HL-60 (cell line): ENCODE results near the gene UBE2L6.

ENCODE experiments used
- DNase-seq, 2 experiments: peaks; one replicate each; pipeline ENCODE4 v3.0.0-alpha.2; 2010 to 2020; ENCODE audit warnings: low read depth in 1 of 2, low spot score in 1 of 2
- H3K27ac ChIP-seq: fragments of 250-450 bp; sonication (Bioruptor Pico); replicated peaks from 2 replicates; pipeline ENCODE4 v1.5.1; 2020; ENCODE audit warnings: mild to moderate bottlenecking, moderate library complexity
- H3K27me3 ChIP-seq: fragments of 250-450 bp; sonication (Bioruptor Pico); 2 replicates; pipeline ENCODE4 v1.5.1; 2021; ENCODE audit warnings: mild to moderate bottlenecking, moderate library complexity; ENCODE audit not compliant: insufficient read depth, poor library complexity, severe bottlenecking
- H3K4me3 ChIP-seq: replicated peaks from 2 replicates; pipeline ENCODE4 v1.5.1; 2011; ENCODE audit warnings: mild to moderate bottlenecking, control low read depth, low read length; ENCODE audit not compliant: insufficient read depth
- GABPA ChIP-seq: IDR thresholded peaks from 2 replicates; pipeline ENCODE4 v1.6.1; 2012; ENCODE audit warnings: low read depth
- POLR2AphosphoS5 ChIP-seq: IDR thresholded peaks from 2 replicates; pipeline ENCODE4 v1.6.1; 2012; ENCODE audit warnings: low read depth
- SPI1 ChIP-seq: IDR thresholded peaks from 2 replicates; pipeline ENCODE4 v1.6.1; 2012; ENCODE audit warnings: low read depth, mild to moderate bottlenecking, borderline replicate concordance
- TF ChIP-seq, protein P1 (sequence below): IDR thresholded peaks from one replicate; pipeline ENCODE4 v1.5.1; 2011; ENCODE audit warnings: low read length, control low read depth, inconsistent platforms; ENCODE audit not compliant: insufficient read depth
- TF ChIP-seq, protein P2 (sequence below): IDR thresholded peaks from 2 replicates; pipeline ENCODE4 v1.6.1; 2012; ENCODE audit warnings: low read depth; ENCODE audit not compliant: insufficient replicate concordance

Gene UBE2L6

DNA sequence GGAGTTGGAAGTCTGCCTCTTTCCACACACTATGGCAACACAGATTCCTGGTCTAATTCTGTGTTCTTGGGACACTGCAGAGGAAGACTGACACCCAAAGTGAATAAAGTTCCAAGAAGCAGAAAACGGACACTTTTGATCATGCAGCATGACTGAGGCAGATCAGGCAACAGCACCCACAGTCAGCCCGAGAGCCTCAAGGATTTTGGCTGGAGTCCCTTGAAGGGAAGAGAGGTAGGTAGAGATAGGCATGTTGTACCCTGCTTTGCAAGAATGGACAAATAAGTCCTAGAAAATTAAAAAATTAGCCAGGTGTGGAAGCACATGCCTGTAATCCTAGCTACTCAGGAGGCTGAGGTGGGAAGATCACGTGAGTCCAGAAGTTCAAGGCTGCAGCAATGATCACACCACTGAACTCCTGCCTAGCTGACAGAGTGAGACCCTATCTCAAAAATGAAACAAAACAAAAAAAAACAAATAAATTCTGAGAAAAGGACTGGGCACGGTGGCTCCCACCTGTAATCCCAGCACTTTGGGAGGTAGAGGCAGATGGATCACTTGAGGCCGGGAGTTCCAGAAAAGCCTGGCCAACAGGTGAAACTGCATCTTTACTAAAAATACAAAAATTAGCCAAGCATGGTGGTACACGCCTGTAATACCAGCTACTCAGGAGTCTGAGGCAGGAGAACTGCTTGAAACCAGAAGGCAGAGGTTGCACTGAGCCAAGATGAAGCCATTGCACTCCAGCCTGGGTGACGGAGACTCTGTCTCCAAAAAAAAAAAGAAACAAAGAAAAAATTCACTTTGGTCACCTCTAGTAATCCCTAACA lies 58.9 kb downstream of the UBE2L6 start:
- DNase-seq, result no peak
- H3K27ac ChIP-seq, result no peak overlapping the region
- H3K4me3 ChIP-seq, result no peak overlapping the region
- TF ChIP-seq SPI1, result no peak
- TF ChIP-seq POLR2AphosphoS5, result no peak
- TF ChIP-seq, protein P1, sequence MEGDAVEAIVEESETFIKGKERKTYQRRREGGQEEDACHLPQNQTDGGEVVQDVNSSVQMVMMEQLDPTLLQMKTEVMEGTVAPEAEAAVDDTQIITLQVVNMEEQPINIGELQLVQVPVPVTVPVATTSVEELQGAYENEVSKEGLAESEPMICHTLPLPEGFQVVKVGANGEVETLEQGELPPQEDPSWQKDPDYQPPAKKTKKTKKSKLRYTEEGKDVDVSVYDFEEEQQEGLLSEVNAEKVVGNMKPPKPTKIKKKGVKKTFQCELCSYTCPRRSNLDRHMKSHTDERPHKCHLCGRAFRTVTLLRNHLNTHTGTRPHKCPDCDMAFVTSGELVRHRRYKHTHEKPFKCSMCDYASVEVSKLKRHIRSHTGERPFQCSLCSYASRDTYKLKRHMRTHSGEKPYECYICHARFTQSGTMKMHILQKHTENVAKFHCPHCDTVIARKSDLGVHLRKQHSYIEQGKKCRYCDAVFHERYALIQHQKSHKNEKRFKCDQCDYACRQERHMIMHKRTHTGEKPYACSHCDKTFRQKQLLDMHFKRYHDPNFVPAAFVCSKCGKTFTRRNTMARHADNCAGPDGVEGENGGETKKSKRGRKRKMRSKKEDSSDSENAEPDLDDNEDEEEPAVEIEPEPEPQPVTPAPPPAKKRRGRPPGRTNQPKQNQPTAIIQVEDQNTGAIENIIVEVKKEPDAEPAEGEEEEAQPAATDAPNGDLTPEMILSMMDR, result no peak
- no peaks in the 10 kb centered on the region for H3K27me3 ChIP-seq

DNA sequence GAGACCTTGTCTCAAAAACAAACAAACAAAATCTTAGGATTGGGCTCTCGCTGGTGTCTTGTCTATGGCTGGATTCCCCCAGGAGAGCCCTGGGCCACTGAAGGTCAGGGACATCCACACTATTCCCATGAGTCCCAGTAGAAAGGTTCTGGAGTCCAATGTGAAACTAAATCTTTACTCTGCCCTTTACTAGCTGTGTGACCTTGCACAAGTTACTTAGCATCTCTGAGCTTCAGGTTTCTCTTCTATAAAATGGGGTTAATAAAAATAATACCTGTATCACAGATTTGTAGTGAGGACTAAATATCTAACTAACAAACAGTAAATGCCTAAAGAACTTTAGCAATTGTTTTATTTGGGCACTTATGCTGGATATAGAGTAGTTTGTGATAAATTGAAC lies 61.0 kb downstream of the UBE2L6 start:
- H3K4me3 ChIP-seq, result no peak overlapping the region
- no peaks in the 10 kb centered on the region for H3K27me3 ChIP-seq
- TF ChIP-seq, protein P2, sequence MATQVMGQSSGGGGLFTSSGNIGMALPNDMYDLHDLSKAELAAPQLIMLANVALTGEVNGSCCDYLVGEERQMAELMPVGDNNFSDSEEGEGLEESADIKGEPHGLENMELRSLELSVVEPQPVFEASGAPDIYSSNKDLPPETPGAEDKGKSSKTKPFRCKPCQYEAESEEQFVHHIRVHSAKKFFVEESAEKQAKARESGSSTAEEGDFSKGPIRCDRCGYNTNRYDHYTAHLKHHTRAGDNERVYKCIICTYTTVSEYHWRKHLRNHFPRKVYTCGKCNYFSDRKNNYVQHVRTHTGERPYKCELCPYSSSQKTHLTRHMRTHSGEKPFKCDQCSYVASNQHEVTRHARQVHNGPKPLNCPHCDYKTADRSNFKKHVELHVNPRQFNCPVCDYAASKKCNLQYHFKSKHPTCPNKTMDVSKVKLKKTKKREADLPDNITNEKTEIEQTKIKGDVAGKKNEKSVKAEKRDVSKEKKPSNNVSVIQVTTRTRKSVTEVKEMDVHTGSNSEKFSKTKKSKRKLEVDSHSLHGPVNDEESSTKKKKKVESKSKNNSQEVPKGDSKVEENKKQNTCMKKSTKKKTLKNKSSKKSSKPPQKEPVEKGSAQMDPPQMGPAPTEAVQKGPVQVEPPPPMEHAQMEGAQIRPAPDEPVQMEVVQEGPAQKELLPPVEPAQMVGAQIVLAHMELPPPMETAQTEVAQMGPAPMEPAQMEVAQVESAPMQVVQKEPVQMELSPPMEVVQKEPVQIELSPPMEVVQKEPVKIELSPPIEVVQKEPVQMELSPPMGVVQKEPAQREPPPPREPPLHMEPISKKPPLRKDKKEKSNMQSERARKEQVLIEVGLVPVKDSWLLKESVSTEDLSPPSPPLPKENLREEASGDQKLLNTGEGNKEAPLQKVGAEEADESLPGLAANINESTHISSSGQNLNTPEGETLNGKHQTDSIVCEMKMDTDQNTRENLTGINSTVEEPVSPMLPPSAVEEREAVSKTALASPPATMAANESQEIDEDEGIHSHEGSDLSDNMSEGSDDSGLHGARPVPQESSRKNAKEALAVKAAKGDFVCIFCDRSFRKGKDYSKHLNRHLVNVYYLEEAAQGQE, result no peak
- no peak for TF ChIP-seq SPI1
- no peak for TF ChIP-seq GABPA
- H3K27ac ChIP-seq, result no peak overlapping the region
- no peak for DNase-seq

DNA sequence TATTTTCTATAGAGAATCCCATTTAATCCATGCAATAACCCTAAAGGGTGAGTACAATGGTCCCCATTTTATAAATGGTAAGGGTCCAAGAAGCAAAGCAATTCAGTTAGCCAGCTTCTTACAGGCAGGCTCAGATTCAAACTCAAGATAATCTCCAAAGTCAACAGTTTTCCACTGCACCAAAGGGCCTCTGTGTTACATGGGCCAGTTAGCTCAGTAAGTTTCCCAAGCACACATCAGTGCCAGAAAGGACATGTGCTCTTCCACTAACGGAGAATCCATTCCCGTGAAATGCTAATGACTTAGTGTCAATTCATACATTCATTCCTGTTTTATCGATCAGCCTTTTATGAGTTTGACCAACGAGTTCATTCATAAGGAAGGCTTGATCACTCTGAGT lies 63.0 kb downstream of the UBE2L6 start:
- no peak overlapping the region for H3K4me3 ChIP-seq
- DNase-seq, result no peak
- H3K27ac ChIP-seq, result no peak overlapping the region
- TF ChIP-seq, protein P1, result no peak
- TF ChIP-seq GABPA (no peak), SPI1 (no peak), POLR2AphosphoS5 (no peak)
- TF ChIP-seq, protein P2, result no peak
- no peaks in the 10 kb centered on the region for H3K27me3 ChIP-seq

DNA sequence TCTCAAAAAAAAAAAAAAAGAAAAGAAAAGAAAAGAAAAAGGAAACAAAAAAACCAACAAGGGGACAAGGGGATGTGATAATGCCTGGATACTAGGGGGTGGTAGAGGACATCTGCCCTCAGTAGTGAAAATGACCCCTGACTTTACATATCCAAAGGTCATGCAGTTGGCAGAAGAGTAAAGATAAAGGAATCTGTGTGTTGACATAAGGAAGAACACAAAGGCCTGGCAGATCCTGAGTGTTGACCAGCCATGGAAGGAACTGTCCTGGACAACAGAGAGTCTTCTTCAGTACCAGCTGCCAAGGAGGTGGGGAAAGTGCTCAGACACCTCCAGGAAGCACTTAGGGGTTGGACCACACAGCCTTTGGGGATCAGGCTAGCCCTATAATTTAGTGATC lies 64.6 kb downstream of the UBE2L6 start:
- no peak overlapping the region for H3K4me3 ChIP-seq
- H3K27ac ChIP-seq, result no peak overlapping the region
- no peak for TF ChIP-seq SPI1
- TF ChIP-seq, protein P2, result no peak
- TF ChIP-seq, protein P1, result no peak
- TF ChIP-seq POLR2AphosphoS5, result no peak
- no peak for TF ChIP-seq GABPA
- no peak for DNase-seq
- no peaks in the 10 kb centered on the region for H3K27me3 ChIP-seq
